Measurements from ENCODE around the gene HYAL1. TPM values are rescaled to one million over a fixed set of nuclear protein-coding genes. Genes with fewer than 3 reads are reported as not detected.

HYAL1 gene
- total RNA-seq, 1 donor: 2.6 TPM

DNA sequence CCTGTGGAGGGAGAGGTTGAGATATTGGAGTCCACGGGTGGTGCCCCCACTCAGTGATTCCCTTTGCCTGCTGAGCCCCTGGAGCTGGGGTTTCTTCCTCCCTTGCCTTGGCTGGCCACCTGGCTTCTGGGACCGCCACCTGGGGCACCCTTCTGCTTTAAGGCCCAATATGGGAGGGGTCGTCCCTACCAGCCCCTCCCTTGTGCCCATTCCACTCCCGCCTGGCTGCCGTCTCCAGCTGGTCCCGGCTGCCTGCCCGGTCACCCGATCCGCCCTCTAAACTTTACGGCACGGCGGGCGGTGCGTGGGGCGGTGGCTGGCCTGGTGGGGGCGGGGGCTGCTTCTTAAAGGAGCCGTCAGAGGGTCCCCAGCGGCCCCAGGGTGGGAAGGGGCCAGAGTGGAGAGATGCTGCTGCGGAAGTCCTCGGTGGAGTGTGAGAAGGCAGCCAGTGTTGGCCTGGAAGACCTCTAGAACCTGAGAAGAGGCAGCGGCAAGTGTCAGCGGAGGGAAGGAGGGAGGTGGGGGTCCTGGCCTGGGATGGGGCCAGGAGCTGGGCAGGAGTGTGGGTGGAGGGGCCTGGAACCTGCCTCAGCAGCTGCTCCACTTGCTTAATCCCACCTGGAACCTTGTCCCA lies 36.0 kb downstream of the HYAL1 start:
- TF ChIP-seq, protein P1, sequence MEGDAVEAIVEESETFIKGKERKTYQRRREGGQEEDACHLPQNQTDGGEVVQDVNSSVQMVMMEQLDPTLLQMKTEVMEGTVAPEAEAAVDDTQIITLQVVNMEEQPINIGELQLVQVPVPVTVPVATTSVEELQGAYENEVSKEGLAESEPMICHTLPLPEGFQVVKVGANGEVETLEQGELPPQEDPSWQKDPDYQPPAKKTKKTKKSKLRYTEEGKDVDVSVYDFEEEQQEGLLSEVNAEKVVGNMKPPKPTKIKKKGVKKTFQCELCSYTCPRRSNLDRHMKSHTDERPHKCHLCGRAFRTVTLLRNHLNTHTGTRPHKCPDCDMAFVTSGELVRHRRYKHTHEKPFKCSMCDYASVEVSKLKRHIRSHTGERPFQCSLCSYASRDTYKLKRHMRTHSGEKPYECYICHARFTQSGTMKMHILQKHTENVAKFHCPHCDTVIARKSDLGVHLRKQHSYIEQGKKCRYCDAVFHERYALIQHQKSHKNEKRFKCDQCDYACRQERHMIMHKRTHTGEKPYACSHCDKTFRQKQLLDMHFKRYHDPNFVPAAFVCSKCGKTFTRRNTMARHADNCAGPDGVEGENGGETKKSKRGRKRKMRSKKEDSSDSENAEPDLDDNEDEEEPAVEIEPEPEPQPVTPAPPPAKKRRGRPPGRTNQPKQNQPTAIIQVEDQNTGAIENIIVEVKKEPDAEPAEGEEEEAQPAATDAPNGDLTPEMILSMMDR (IDR thresholded peaks at IDR 0.05; ENCODE audit: insufficient read depth, low read depth, low read length): no peak
- DNase-seq (ENCODE audit: low read depth): peak; percentile 44
- H3K4me3 ChIP-seq (ENCODE audit: low read depth, low read length): peak overlapping the region; percentile 73

- TF ChIP-seq, protein P1 (IDR thresholded peaks at IDR 0.05; ENCODE audit: insufficient read depth, low read depth, low read length): no peak
- peak overlapping the region; percentile 73 for H3K4me3 ChIP-seq (ENCODE audit: low read depth, low read length)
- DNase-seq (ENCODE audit: low read depth): no peak
These were observed 36.5 kb downstream of the HYAL1 start for GRCh38 chr3:50266836-50267235.

DNA sequence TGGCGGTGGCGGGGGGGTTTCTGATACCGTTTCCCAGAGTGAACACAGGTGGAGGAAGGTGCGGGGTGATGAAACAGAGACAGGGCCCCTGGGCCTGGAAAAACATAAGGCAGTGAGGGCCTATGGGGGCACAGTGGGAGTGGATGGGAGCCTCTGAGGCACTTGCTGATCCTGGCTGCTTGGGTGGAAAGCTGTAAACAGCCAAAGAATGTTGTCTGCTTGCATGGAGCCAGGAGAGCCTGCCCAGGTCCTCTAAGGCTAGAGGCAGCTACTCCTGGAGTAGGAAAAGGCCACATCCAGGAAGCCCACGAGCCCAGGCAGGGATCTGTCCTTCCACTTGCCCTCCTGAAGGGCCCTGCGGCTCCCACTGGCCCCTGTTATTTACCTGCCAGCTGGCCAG lies 37.4 kb downstream of the HYAL1 start:
- no peak for DNase-seq (ENCODE audit: low read depth)
- TF ChIP-seq, protein P1 (IDR thresholded peaks at IDR 0.05; ENCODE audit: insufficient read depth, low read depth, low read length): no peak
- no peak overlapping the region for H3K4me3 ChIP-seq (ENCODE audit: low read depth, low read length)

GRCh38 chr3:50265571-50265970 lies 37.8 kb downstream of the HYAL1 start:
- DNase-seq (ENCODE audit: low read depth): no peak
- TF ChIP-seq, protein P1 (IDR thresholded peaks at IDR 0.05; ENCODE audit: insufficient read depth, low read depth, low read length): no peak

GRCh38 chr3:50264964-50265485 lies 38.3 kb downstream of the HYAL1 start:
- no peak overlapping the region for H3K4me3 ChIP-seq (ENCODE audit: low read depth, low read length)
- TF ChIP-seq, protein P1 (IDR thresholded peaks at IDR 0.05; ENCODE audit: insufficient read depth, low read depth, low read length): no peak
- no peak for DNase-seq (ENCODE audit: low read depth)

More at GRCh38 chr3:50265571-50265970, 37.8 kb downstream of the HYAL1 start:
- no peak overlapping the region for H3K4me3 ChIP-seq (ENCODE audit: low read depth, low read length)

- DNase-seq (ENCODE audit: low read depth): peak; percentile 94
- H3K4me3 ChIP-seq (ENCODE audit: low read depth, low read length): no peak overlapping the region
- TF ChIP-seq, protein P1 (IDR thresholded peaks at IDR 0.05; ENCODE audit: insufficient read depth, low read depth, low read length): no peak
These were observed 38.9 kb downstream of the HYAL1 start for GRCh38 chr3:50264383-50264963.
